NCI-H774 (cell line): ENCODE data around the gene PDE4C.
"Not testable (repeated sequence)": the region's sequence is repeated elsewhere in the genome, so short reads cannot be mapped to it uniquely, and the experiment has no call there.

Experiments used
- DNase-seq: peaks from one replicate; lab custom pipeline; 2025; lab: John Stamatoyannopoulos, UW

PDE4C gene

DNA sequence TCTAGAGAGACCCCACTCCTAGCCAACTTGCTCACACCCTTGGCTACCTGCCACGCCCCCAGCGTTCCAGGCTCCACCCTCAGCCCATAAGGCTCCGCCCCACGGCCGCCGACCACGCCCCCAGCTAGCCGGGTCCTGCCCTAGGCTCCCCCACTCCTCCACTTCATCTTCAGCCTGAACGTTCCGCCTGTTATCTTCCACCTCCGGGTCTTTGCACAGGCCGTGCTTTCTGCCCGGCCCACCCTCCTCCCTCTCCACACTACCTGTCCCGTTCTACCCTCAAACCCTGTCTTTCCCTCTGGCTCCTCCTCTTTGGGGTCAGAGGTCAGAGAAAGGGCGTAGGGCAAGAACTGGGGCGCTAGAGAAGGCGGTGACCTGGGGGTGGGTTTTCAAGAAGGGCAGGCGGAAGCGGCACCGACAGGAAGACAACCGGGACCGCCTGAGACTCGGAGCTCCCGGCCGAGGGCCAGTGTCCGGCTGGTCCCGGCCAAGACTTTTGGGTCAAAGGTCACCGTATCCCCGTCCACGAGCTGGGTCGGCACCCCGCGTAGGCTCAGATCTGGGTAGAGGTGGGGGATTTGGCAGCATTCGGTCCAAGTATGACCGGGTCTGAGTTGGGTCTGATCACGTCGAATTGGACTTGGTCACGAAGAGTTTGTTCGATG, 2.2 kb downstream of the PDE4C start:
- DNase-seq = peak; percentile 50

DNA sequence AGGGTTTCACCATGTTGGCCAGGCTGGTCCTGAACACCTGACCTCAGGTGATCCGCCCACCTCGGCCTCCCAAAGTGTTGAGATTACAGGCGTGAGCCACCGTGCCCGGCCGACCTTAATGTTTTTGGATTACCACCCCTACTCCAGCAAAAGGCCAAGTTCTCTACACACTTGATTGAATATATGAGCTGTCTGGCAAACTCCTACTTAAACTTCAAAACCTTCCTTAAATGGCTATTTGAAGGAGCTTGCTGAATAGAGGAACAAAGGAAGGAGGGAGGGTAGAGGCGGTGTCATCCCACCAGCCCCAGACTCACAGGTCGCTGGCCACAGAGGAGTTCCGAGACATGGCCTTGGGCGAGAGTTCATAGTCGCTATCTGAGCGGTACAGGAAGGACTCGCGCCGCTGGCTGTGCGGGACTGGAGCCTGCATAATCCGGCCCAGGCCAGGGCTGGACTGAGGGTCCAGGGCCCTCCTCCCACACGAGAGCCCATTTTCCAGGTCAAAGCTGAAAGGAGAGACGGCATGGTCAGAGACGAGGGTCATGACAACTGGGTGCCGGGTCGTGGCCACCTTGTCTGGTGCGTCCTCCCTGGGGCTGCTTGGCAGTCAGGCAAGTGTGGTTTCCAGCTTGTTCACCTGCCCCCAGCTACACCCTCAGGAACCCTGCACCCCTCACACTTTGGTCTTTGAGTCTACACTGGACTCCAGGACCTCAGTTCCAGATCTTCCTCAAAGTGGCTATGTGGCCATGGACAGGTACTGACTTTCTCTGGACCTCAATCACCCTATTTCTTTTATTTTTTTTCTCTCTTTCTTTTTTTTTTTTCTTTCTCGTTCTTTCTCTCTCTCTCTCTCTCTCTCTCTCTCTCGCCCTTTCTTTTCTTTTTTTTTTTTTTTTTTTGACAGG, 4.2 kb downstream of the PDE4C start:
- no peak for DNase-seq

DNA sequence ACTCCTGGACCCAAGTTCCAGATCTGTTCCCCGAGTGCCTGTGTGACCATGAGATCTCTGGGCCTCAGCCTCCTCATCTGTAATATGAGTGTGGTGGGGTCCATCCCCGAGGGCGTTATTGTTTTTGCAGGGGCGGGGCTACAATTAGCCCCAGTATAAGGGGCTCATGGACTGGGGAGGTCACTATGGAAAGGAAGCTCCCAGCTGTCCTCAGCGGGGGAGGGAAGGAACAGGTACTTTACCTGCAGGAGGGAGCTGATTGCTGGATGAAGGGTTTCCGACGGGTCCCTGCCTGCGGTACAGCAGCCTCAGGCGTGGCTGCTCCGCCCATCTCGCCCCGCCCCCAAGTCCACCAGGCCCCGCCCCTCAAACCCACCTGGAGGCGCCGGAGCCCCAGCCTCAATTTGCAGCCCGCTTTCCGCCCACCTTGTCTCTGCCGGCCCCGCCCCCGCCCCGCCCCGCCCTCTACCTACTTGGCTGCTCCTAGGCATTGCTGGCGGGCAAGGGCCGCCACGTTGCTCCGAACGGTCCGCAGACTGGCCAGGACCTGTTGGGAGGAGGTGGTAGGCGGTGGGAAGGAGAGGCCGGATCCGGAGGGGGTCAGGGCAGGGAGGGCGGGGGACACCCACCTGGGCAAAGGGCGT, 5.5 kb downstream of the PDE4C start:
- no peak for DNase-seq

DNA sequence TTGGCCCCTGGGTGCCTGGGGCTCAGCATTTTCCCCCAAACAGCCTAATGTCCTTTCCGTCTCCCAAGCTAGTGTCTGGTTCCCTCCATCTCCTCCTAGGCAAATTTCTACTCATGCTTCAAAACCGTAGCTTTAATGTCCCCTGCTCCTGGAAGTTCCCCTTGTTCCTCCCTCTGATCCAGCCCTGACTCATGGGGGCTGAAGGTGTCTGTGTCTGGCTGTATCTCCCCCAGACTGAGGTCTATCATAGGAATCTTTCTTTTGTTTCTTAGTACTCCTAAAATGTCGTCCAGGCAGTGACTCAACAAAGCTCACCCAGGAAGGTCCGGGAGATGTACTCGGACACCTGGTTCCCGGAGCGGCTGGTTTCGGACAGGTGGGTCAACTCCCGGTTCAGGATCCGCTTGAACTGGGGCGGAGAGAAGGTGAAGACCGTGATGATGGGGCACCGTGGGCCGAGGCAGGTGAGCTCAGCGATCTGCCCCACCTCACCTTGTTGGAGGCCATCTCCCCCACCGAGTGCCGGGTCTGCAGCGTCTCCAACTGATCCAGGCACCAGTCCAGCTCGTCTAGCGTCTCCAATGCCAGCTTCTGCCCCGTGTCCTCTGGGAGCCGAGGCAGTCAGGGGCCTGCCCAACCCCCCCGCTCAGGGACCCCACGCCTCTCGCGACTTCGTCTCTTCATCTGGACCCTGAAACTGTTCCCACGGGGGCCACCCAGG, 6.2 kb downstream of the PDE4C start:
- no peak for DNase-seq

DNA sequence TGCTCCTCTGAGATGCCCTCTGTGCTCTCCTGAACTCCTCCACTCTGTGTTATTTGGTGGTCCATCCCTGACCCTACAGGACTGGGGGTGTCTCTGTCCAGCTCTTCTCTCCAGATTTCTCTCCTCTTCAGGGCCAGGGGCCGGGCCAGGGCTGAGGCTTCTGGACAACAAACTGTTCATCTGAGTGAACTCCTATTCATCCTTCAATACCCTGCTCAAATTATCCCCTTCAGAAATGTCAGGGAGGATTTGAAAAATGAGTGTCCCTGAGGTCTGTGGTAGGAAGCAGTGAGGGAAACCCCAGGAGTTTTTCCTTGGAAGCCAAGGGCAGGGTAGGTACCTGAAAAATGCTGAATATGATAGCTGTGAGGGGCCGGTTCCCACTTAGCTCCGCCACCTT, 7.6 kb downstream of the PDE4C start:
- no peak for DNase-seq

DNA sequence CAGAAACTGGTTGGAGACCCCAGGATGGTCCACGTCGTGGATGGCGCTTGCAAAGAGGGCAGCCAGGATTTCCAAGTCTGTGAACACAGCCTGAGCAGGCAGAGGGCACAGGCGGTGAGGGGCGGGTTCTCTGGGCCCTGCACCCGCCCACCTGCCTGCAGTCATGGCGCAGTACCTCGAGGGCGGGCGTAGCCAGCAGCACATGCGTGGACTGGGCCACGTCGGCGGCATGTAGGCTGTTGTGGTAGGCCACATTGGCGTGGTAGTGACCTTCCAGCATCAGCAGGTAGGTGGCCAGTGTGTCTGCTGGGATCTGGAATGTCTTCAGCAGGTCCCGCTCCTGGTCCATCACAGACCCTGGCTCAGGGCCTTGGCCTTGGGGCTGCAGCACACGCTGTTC, 8.1 kb downstream of the PDE4C start:
- no peak for DNase-seq

DNA sequence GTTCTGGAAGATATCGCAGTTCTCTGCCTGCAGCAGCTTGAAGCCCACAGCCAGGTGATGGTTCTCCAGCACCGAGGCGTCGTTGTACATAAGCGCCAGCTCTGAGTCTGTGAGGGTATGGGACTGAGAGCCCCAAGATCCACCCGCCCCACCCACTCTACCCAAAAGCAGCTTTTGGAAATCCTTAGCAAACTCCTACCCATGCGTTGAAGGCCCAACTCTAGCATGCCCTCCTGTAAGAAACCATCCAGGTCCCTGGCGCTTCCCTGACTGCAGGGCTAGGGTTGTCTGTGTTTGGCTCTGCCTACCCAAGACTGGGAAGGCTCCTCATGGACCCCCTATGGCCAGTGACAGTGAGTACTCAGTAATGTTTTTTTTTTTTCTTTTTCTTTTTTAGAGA, 9.4 kb downstream of the PDE4C start:
- DNase-seq = no peak

DNA sequence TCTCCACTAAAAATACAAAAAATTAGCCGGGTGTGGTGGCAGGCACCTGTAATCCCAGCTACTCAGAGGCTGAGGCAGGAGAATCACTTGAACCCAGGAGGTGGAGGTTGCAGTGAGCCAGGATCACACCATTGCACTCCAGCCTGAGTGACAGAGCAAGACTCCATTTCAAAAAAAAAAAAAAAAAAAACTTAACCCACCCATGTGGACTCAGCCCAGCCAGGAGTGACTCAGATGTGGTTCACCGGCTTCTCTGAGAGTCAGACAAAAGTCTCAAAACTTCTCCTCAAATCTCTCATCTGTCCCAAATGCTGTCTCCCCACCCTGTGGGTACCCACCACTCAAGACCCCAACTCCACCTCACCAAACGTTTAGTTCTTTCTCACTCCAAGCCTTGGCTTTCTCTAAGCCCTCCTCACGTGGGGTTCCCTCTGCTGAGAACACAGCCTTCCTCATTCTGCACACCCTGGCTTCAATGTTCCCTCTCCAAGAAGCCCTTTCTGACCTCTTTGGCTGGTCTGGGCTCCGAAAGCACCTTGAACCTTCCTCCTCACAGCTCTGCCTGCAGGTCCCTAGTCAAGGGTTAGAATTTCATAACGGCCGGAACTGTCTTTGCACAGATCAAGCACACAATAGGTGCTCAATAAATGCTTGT, 11.3 kb downstream of the PDE4C start:
- DNase-seq = no peak

DNA sequence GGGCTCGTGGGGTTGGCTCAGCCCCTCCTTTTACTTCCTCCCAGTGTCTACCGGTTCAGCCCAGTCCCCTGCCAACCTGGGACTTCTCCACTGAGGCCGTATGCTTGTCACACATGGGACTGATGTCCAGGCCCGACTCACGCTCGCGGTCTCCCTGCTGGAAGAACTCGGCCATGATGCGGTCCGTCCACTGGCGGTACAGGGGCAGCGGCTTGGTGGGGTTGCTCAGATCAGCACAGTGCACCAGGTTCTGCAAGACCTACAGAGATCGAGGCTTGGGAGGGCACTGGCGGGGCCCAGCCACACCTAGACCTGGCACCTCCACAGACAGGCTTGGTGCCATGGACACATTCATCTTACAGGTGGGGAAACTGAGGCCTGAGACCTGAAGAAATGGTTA, 14.6 kb downstream of the PDE4C start:
- DNase-seq = no peak

DNA sequence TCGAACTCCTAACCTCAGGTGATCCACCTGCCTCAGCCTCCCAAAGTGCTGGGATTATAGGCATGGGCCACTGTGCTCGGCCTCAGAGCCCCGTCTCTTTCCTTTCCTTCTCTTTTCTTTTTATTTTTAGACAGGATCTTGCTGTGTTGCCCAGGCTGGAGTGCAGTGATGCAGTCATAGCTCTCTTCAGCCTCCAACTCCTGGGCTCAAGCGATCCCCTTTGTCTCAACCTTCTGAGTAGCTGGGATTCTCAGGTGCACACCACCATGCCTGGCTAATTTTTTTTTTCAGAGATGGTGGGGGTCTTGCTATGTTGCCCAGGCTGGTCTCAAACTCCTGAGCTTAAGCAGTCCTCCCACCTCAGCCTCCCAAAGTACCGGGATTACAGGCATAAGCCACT, 16.3 kb downstream of the PDE4C start:
- DNase-seq = not testable (repeated sequence)

DNA sequence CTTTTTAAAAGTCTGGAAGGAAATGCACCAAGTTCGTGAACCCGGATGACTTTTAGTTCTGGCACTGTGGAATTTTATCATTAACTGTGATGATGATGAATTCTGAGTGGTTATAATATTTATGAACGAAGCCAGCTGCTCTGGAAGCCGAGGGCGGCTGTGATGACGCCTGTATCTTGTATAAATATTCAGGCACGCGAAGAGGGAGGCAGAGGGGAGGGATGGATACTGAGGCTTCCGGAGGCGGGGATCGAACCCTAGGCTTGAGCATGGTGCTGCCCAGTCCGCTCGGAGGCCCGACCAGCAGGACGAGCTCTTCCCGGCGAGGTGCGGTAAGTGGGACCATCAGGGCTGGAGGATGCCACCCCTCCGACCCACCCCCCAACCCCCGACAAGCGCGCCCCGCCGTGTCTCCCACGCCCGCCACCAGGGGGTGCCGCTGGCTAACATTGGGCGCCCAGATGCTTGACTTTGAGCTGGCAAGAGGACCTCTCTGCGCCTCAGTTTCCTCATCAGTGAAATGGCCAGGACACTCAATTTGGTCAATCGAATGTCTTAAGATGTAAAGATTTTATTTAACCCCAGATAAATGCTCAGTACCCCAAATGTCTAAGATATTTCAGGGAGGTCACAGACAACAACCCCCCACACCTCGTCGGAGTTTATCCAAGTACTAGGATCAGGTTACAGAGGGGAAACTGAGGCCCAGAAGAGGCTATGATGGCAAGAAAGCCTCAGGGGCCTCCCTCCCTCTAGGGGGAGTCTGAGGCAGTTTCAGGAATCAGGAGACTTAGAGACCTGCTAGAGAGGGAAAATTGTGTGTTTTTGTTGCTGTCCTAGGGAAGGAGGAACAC, 17.9 kb downstream of the PDE4C start:
- peak; percentile 6 for DNase-seq

DNA sequence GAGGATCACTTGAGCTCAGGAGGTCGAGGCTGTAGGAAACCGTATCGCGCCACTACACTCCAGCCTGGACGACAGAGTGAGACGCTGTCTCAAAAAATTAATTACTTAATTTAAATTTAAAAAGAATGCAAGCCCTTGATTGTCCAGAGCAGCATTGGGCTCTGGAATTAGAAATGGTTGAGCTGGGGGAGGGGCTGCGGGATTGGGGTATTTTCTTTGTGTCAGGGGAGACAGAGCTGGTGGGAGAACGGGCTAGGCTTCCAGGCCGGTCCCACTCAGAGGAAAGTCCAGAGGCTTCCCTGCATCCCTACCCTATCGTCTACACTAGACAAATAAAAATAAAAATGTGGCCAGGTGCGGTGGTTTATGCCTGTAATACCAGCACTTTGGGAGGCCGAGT, 20.2 kb downstream of the PDE4C start:
- DNase-seq = no peak

DNA sequence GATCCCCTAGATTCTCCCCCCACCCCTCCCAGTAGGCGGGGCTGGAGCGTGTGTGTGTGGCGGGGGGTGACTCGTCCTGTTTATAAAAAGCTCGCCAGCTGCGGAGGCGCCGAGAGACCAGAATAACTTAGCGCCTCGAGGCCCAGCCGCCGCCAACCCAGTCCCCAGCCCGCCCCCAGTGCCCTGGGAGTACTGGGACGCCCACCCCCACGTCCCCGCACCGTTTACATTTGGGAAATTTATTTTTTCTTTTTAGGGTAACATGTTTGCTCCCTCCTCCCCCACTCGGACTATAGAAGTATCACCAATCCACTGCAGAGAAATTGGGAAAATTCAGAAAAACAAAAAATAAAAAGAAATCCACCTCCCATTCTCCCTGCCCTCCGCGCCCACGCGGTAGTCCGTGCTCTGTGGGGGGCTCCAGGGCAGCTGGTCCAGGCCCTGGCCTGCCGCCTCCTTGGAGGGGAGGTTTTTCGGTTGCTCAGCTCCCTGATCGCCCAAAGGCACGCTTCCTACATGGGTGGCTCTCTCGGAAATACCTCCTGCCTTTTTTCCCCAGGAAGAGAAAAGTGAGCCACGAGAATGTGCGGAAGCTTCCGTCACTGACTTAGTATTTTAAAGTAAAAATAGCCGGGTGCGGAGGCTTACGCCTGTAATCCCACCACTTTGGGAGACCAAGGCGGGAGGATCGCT, 20.9 kb downstream of the PDE4C start:
- DNase-seq = peak; percentile 73

DNA sequence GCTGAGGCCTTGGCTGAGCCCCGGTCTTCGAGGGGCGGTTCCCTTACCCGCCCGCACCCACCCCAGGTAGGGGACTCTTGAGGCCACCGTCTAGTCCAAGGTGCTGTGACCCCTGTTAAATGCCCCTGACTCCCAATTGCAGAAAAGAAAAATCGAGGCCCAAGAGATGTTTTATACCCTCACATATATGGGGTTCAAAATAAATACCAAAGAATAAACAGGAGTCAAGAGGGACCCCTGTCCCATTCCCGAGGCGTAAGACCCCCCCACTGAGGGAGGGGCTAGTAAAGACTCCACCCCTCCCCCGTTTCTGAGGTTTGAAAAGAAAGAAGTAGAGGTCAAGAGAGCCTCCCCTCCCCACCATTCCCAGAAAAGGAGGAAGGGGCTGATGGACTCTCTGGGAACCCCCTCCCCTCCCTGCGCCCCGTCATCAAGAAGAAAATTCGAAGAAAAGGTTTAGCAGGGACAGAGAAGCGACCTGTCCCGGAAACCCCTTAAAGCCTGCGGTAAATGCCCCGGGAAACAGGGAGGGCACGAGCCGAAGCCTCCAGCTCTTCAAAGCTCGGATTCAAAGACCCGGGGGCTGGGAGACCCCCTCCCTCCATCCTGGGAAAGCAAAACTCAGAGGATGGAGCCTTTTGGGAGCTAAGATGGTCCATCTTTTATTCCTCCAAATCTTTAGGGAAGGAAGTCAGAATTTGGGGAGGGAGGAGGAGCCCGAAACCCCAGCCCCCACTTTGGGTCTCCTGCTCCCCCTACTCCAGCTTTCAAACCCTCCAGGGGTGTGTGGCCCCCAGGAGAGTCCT, 21.6 kb downstream of the PDE4C start:
- no peak for DNase-seq

DNA sequence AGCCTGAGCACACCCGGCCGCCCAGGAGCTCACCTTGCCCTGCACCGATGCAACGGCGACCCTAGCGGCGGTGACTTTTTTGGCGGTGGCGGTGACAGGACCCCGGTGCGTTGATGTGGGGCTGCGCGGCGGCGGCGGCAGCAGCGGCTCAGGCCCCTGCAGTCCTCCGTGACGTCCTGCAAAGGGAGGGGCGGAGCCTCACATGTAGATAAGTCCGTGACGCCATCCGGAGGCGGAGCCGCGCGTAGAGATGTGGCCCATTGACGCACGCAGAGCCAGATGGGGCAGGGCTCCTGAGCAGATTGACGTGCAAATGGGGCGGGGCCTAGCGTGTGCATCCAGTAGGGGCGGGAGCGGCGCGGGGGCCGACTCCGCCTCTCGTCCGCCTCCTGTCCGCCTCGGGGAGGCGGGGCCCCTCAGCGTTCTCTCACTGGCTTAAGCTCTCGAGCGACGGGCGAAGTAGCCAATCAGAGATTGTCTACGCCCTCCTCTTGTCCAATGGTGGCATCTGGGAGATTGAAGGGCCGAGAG, 22.3 kb downstream of the PDE4C start, which contains the start of gene RAB3A:
Gene RAB3A (minus strand): TSS at position 180 of the 531 bp plus-strand sequence. CDS start 1,302 bp downstream, outside the sequence.
- peak; percentile 99 for DNase-seq

DNA sequence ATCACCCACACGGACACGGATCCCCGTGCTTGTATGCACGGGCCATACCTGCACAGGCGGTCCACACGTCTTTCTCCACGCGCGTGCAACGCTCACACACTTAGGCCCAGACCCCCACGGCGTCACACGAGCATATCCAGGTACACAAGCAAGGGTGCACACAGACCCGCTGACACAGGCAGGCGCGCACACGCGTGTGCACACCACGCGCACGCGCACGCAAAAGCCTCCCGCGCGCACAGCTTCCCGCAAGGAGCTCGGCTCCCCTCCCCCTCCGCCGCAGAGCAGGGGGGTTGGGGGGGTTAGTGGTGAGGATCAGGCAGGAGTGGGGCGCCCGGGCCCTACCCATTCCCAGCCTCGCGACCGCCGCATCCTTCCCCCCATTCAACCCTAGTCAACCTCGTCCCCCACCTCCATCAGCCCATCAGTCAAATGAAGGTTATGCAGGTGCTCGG, 22.8 kb downstream of the PDE4C start:
- DNase-seq = no peak

DNA sequence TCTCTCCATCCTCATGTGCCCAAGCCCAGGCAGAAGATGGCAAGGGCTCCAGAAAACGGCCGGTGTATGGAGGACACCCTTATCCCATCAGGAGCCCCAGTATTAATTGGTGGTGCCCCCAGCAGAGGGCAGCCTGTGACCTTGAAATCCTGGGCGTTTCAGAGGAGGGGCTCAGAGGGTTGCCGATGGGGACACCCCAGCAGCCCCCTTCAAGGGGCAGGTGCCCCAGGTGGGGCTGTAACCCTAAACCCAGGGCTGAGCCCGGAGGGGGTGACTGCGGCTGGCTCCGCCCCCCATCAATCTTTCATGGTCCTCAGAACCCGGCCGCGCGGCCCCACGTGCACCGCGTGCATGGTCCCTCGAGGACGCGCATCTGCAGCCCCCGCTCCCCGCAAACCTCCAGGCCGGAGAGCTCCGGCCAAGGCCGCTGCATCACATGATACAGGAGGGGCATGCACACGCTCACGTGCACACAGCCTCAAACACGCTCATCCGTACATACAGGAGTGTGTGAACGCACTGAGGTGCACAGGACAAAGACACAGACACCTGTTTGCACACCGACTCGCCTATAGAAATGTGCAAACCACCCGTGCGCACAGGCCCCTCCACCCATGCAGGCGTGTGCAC, 23.3 kb downstream of the PDE4C start:
- DNase-seq = peak; percentile 14

DNA sequence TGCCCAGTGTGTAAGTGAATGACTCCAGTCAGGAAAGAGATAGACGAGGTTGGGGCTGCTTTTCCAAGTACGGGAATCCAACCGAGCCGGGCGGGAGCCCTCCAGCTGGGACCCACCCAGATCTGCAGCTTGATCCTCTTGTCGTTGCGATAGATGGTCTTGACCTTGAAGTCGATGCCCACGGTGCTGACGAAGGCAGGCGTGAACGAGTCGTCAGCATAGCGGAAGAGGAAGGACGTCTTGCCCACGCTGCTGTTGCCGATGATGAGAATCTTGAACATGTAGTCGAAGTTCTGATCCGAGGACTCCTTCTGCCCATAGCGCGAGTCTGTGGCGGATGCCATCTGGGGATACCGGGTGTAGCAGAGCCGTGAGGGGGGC, 23.9 kb downstream of the PDE4C start:
- no peak for DNase-seq
